Liver (tissue), 9 donors: Measurements from ENCODE around the gene PSAT1. TPM values are rescaled to one million over a fixed set of nuclear protein-coding genes. Genes with fewer than 3 reads are reported as not detected.

Experiments
- DNase-seq: peaks from one replicate; pipeline ENCODE4 v3.0.0-alpha.2; 2017; ENCODE audit warnings: low spot score
- H3K27ac ChIP-seq, 2 donors: one replicate each; pipeline ENCODE4 v1.7.0; 2013; ENCODE audit warnings: inconsistent platforms in 2 of 2, low read length in 2 of 2, control low read depth in 1 of 2, low read depth in 1 of 2, mild to moderate bottlenecking in 1 of 2
- H3K27me3 ChIP-seq, 4 donors: one replicate each; pipeline versions ENCODE4 v1.6.1 to v1.7.0; 2013; ENCODE audit warnings: low read length in 3 of 4, inconsistent platforms in 1 of 4, mild to moderate bottlenecking in 1 of 4, moderate library complexity in 1 of 4; ENCODE audit not compliant: control insufficient read depth in 4 of 4, insufficient read depth in 4 of 4
- H3K36me3 ChIP-seq, 4 donors: one replicate each; pipeline versions ENCODE4 v1.6.1 to v1.7.0; 2013; ENCODE audit warnings: low read length in 3 of 4, mild to moderate bottlenecking in 3 of 4, low read depth in 1 of 4, moderate library complexity in 1 of 4; ENCODE audit not compliant: control insufficient read depth in 4 of 4, insufficient read depth in 3 of 4
- H3K4me1 ChIP-seq, 4 donors: one replicate each; pipeline versions ENCODE4 v1.6.1 to v1.7.0; 2013; ENCODE audit warnings: low read length in 3 of 4, mild to moderate bottlenecking in 3 of 4, moderate library complexity in 1 of 4; ENCODE audit not compliant: control insufficient read depth in 4 of 4, insufficient read depth in 4 of 4
- H3K4me3 ChIP-seq, 3 donors: one replicate each; pipeline versions ENCODE4 v1.6.1 to v1.7.0; 2013; ENCODE audit warnings: low read length in 3 of 3, control low read depth in 1 of 3, low read depth in 1 of 3, mild to moderate bottlenecking in 1 of 3
- H3K9ac ChIP-seq, 2 donors: one replicate each; pipeline ENCODE4 v1.7.0; 2013; ENCODE audit warnings: low read length in 2 of 2, mild to moderate bottlenecking in 2 of 2, moderate library complexity in 2 of 2, control low read depth in 1 of 2, low read depth in 1 of 2
- H3K9me3 ChIP-seq, 4 donors: one replicate each; pipeline versions ENCODE4 v1.6.1 to v1.7.0; 2013; ENCODE audit warnings: low read length in 3 of 4; ENCODE audit not compliant: control insufficient read depth in 4 of 4
- EGR1 ChIP-seq, 2 donors: IDR thresholded peaks; 2 replicates each; pipeline ENCODE4 v1.6.1; 2016 to 2018; ENCODE audit warnings: antibody characterized with exemption in 2 of 2, low read depth in 2 of 2
- FOXA2 ChIP-seq: IDR thresholded peaks from 2 replicates; pipeline ENCODE4 v1.6.1; 2016; ENCODE audit warnings: antibody characterized with exemption
- GABPA ChIP-seq, 2 donors: IDR thresholded peaks in 1 of 2; conservative IDR thresholded peaks in 1 of 2; 2 replicates each; pipeline ENCODE4 v1.6.1; 2016; ENCODE audit warnings: antibody characterized with exemption in 2 of 2, mild to moderate bottlenecking in 1 of 2, moderate library complexity in 1 of 2
- HNF4A ChIP-seq, 2 donors: conservative IDR thresholded peaks; 2 replicates each; pipeline ENCODE4 v1.6.1; 2016; ENCODE audit warnings: antibody characterized with exemption in 2 of 2, mild to moderate bottlenecking in 2 of 2
- HNF4G ChIP-seq: IDR thresholded peaks from 2 replicates; pipeline ENCODE4 v1.6.1; 2016; ENCODE audit warnings: antibody characterized with exemption
- JUND ChIP-seq, 2 donors: IDR thresholded peaks; 2 replicates each; pipeline ENCODE4 v1.6.1; 2016; ENCODE audit warnings: antibody characterized with exemption in 2 of 2
- MAX ChIP-seq: IDR thresholded peaks from 2 replicates; pipeline ENCODE4 v1.6.1; 2016; ENCODE audit warnings: antibody characterized with exemption
- RAD21 ChIP-seq, 2 donors: IDR thresholded peaks; 2 replicates each; pipeline ENCODE4 v1.6.1; 2016; ENCODE audit warnings: antibody characterized with exemption in 2 of 2, mild to moderate bottlenecking in 2 of 2
- RXRA ChIP-seq, 2 donors: IDR thresholded peaks; 2 replicates each; pipeline ENCODE4 v1.6.1; 2017 to 2018; ENCODE audit warnings: antibody characterized with exemption in 2 of 2, mild to moderate bottlenecking in 1 of 2
- SP1 ChIP-seq: IDR thresholded peaks from 2 replicates; pipeline ENCODE4 v1.6.1; 2018; ENCODE audit warnings: antibody characterized with exemption, mild to moderate bottlenecking
- TAF1 ChIP-seq: conservative IDR thresholded peaks from 2 replicates; pipeline ENCODE4 v1.6.1; 2016; ENCODE audit warnings: antibody characterized with exemption, mild to moderate bottlenecking
- YY1 ChIP-seq: IDR thresholded peaks from 2 replicates; pipeline ENCODE4 v1.6.1; 2016; ENCODE audit warnings: antibody characterized with exemption, mild to moderate bottlenecking
- WGBS: extraction: QIAGEN DNeasy Blood & Tissue Kit; methylation state at CpG from one replicate; pipeline ENCODE4 v1.1.7; 2013; 5-methylcytosine and 5-hydroxymethylcytosine counted together
- polyA plus RNA-seq, 2 donors: library from polyadenylated mRNA; stranded (reverse) in 1 of 2; unstranded in 1 of 2; fragments of 200-250 nt in 1 of 2; fragments of >200 nt in 1 of 2; fragmentation: Nextera tagmentation in 1 of 2; extraction: Ambion mirVana in 1 of 2; gene quantifications; one replicate each; pipeline versions ENCODE4 v1.2.1 to v1.2.3, GENCODE V29; 2013 to 2015
- total RNA-seq, 2 donors: library from RNA; depleted of rRNA; stranded (reverse); fragments of >200 nt; gene quantifications; one replicate each; pipeline ENCODE4 v1.2.3, GENCODE V29; 2014
- TF ChIP-seq, protein P1 (sequence below): IDR thresholded peaks from 2 replicates; pipeline ENCODE4 v1.6.1; 2016; ENCODE audit warnings: antibody characterized with exemption, mild to moderate bottlenecking
- TF ChIP-seq, protein P2 (sequence below): fragments of 150-350 bp; IDR thresholded peaks from 2 replicates; pipeline ENCODE4 v1.5.1; 2017; ENCODE audit warnings: improper control_type of control experiment, low read depth, low read length; ENCODE audit not compliant: missing input control
- TF ChIP-seq, protein P3 (sequence below): IDR thresholded peaks from 2 replicates; pipeline ENCODE4 v1.6.1; 2016; ENCODE audit warnings: antibody characterized with exemption
- TF ChIP-seq, protein P4 (sequence below): IDR thresholded peaks from 2 replicates; pipeline ENCODE4 v1.6.1; 2016; ENCODE audit warnings: antibody characterized with exemption
- donor health status: healthy.
- donor health status: healthy.
- donor health status: healthy.
- donor health status: healthy.
- donor health status: healthy.

PSAT1 gene
- total and polyA plus RNA-seq, 4 donors, result 28.0 to 156 (median 66.8) TPM

DNA sequence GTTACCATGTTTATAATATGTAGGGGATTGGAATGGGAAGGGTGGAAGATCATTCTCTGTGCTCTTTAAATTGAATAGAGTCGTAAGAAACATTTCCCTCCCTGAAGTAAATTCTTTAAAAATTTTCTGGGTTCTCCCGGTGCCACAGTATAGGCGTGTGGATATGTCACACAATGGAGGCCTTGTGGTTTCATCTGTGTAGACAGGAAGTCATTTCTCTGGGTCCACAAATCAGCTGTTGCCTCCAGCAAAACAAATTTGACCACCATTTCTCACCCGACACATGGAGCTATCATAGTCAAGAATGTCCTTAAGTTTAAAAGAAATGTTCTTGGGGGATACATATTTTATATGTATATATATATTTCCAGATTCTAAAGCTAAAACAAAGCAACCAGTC lies 43.6 kb upstream of the PSAT1 start:
- Histone ChIP-seq H3K27ac (no peak overlapping the region), H3K9me3 (no peaks in the 10 kb centered on the region), H3K36me3 (peaks cover 0 to 5% (median 2%) of the 10 kb centered on the region in 4 donors), H3K27me3 (no peaks in the 10 kb centered on the region), H3K9ac (no peak overlapping the region), H3K4me3 (no peak overlapping the region), H3K4me1 (peaks cover 0 to 4% (median 0%) of the 10 kb centered on the region in 4 donors)
- TF ChIP-seq YY1, result no peak
- TF ChIP-seq, protein P1, sequence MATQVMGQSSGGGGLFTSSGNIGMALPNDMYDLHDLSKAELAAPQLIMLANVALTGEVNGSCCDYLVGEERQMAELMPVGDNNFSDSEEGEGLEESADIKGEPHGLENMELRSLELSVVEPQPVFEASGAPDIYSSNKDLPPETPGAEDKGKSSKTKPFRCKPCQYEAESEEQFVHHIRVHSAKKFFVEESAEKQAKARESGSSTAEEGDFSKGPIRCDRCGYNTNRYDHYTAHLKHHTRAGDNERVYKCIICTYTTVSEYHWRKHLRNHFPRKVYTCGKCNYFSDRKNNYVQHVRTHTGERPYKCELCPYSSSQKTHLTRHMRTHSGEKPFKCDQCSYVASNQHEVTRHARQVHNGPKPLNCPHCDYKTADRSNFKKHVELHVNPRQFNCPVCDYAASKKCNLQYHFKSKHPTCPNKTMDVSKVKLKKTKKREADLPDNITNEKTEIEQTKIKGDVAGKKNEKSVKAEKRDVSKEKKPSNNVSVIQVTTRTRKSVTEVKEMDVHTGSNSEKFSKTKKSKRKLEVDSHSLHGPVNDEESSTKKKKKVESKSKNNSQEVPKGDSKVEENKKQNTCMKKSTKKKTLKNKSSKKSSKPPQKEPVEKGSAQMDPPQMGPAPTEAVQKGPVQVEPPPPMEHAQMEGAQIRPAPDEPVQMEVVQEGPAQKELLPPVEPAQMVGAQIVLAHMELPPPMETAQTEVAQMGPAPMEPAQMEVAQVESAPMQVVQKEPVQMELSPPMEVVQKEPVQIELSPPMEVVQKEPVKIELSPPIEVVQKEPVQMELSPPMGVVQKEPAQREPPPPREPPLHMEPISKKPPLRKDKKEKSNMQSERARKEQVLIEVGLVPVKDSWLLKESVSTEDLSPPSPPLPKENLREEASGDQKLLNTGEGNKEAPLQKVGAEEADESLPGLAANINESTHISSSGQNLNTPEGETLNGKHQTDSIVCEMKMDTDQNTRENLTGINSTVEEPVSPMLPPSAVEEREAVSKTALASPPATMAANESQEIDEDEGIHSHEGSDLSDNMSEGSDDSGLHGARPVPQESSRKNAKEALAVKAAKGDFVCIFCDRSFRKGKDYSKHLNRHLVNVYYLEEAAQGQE, result no peak
- TF ChIP-seq, protein P2, sequence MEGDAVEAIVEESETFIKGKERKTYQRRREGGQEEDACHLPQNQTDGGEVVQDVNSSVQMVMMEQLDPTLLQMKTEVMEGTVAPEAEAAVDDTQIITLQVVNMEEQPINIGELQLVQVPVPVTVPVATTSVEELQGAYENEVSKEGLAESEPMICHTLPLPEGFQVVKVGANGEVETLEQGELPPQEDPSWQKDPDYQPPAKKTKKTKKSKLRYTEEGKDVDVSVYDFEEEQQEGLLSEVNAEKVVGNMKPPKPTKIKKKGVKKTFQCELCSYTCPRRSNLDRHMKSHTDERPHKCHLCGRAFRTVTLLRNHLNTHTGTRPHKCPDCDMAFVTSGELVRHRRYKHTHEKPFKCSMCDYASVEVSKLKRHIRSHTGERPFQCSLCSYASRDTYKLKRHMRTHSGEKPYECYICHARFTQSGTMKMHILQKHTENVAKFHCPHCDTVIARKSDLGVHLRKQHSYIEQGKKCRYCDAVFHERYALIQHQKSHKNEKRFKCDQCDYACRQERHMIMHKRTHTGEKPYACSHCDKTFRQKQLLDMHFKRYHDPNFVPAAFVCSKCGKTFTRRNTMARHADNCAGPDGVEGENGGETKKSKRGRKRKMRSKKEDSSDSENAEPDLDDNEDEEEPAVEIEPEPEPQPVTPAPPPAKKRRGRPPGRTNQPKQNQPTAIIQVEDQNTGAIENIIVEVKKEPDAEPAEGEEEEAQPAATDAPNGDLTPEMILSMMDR, result no peak
- TF ChIP-seq FOXA2, result no peak
- TF ChIP-seq TAF1, result no peak
- no peak for TF ChIP-seq SP1
- TF ChIP-seq HNF4A (conservative IDR thresholded peaks at IDR 0.05), result no peak
- no peak for TF ChIP-seq MAX
- TF ChIP-seq GABPA (IDR thresholded peaks at IDR 0.05 in 1 of 2, conservative IDR thresholded peaks at IDR 0.05 in 1 of 2), result no peak
- TF ChIP-seq EGR1 (IDR thresholded peaks at IDR 0.05; ENCODE audit: low read depth in 2 of 2), result no peak
- WGBS, result 80% methylated on average over 4 of the region's 4 CpGs
- DNase-seq, result no peak

DNA sequence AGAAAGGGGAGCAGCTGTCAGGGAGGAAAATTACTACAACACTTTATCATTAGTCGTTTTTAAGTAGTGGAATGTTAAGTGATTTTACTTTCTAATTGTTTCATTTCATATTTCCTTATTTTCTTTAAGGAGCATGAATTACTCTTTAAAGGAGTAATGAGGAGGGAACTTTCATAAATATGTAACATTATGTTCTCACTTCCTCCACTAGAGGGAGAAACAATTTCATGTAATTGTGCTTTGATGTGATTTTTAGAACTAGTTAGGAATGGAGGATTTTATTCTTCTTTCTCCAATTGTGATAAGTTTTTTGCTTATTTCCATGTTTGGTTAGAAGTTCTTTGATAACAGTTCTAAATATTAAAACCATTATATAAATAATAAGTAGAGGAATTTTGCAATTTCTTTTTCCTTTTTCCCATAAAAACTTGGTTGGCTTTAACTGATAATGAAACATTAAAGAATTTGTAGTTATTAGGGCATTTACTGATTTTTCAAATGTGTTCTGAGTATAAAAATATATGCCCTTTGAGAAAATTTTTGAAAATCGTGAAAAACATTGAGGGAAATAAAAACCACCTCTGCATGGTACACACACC lies 35.4 kb upstream of the PSAT1 start:
- Histone ChIP-seq H3K4me1 (no peaks in the 10 kb centered on the region), H3K36me3 (peaks cover 0 to 4% (median 2%) of the 10 kb centered on the region in 4 donors), H3K9me3 (no peaks in the 10 kb centered on the region), H3K27me3 (no peaks in the 10 kb centered on the region), H3K27ac (no peak overlapping the region), H3K9ac (no peak overlapping the region), H3K4me3 (no peak overlapping the region)
- DNase-seq, result no peak
- 22% methylated on average over 2 of the region's 2 CpGs for WGBS
- TF ChIP-seq TAF1 (no peak), RXRA (IDR thresholded peaks at IDR 0.05) (no peak), RAD21 (IDR thresholded peaks at IDR 0.05) (peak; percentile 85 to 89), MAX (no peak), YY1 (no peak), JUND (IDR thresholded peaks at IDR 0.05) (no peak), HNF4G (no peak), FOXA2 (no peak)
- TF ChIP-seq, protein P3, sequence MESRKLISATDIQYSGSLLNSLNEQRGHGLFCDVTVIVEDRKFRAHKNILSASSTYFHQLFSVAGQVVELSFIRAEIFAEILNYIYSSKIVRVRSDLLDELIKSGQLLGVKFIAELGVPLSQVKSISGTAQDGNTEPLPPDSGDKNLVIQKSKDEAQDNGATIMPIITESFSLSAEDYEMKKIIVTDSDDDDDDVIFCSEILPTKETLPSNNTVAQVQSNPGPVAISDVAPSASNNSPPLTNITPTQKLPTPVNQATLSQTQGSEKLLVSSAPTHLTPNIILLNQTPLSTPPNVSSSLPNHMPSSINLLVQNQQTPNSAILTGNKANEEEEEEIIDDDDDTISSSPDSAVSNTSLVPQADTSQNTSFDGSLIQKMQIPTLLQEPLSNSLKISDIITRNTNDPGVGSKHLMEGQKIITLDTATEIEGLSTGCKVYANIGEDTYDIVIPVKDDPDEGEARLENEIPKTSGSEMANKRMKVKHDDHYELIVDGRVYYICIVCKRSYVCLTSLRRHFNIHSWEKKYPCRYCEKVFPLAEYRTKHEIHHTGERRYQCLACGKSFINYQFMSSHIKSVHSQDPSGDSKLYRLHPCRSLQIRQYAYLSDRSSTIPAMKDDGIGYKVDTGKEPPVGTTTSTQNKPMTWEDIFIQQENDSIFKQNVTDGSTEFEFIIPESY, result no peak
- TF ChIP-seq, protein P2, result peak; percentile 52
- TF ChIP-seq, protein P4, sequence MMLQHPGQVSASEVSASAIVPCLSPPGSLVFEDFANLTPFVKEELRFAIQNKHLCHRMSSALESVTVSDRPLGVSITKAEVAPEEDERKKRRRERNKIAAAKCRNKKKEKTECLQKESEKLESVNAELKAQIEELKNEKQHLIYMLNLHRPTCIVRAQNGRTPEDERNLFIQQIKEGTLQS, result no peak
- TF ChIP-seq, protein P1, result no peak
